Midbrain (tissue), 1 donor: ENCODE data around the gene RPL3.

Experiments used
- DNase-seq: peaks from one replicate; lab custom pipeline; 2025; lab: John Stamatoyannopoulos, UW

The RPL3 gene

GRCh38 chr22:39299829-39300178, 19.6 kb downstream of the RPL3 start:
- DNase-seq: no peak

- no peak for DNase-seq
These were observed 21.0 kb downstream of the RPL3 start for GRCh38 chr22:39298241-39298987.

- no peak for DNase-seq
These were observed 21.8 kb downstream of the RPL3 start for GRCh38 chr22:39297490-39298240.

GRCh38 chr22:39296981-39297489, 22.4 kb downstream of the RPL3 start:
- no peak for DNase-seq

GRCh38 chr22:39296535-39296934, 22.9 kb downstream of the RPL3 start:
- DNase-seq: no peak

GRCh38 chr22:39294571-39295468, 24.6 kb downstream of the RPL3 start:
- no peak for DNase-seq

GRCh38 chr22:39293766-39294368, 25.6 kb downstream of the RPL3 start:
- DNase-seq: no peak

GRCh38 chr22:39292561-39293074, 26.8 kb downstream of the RPL3 start:
- DNase-seq: peak; percentile 37

- no peak for DNase-seq
These were observed 27.4 kb downstream of the RPL3 start for GRCh38 chr22:39292031-39292462.

- no peak for DNase-seq
These were observed 27.9 kb downstream of the RPL3 start for GRCh38 chr22:39291523-39291922.

GRCh38 chr22:39290724-39291161, 28.7 kb downstream of the RPL3 start:
- DNase-seq: no peak

- DNase-seq: no peak
These were observed 29.3 kb downstream of the RPL3 start for GRCh38 chr22:39289975-39290720.

- no peak for DNase-seq
These were observed 29.9 kb downstream of the RPL3 start for GRCh38 chr22:39289533-39289932.

- DNase-seq: no peak
These were observed 31.1 kb downstream of the RPL3 start for GRCh38 chr22:39288135-39288898.

- no peak for DNase-seq
These were observed 32.2 kb downstream of the RPL3 start for GRCh38 chr22:39287076-39287725.

- DNase-seq: no peak
These were observed 34.4 kb downstream of the RPL3 start for GRCh38 chr22:39284983-39285382.

- DNase-seq: no peak
These were observed 35.1 kb downstream of the RPL3 start for GRCh38 chr22:39284142-39284980.

- DNase-seq: peak; percentile 26
These were observed 35.9 kb downstream of the RPL3 start for GRCh38 chr22:39283322-39284141.
